BE2C (cell line): ENCODE measurements around the gene HOXA7.

ENCODE experiments used
- DNase-seq: peaks from one replicate; pipeline ENCODE4 v3.0.0-alpha.2; 2020
- H3K27me3 ChIP-seq: fragments of 250-450 bp; sonication (Bioruptor Pico); 2 replicates; pipeline ENCODE4 v1.5.1; 2020; ENCODE audit warnings: mild to moderate bottlenecking
- H3K36me3 ChIP-seq: fragments of 250-450 bp; sonication (Bioruptor Pico); 2 replicates; pipeline ENCODE4 v1.5.1; 2020; ENCODE audit warnings: mild to moderate bottlenecking
- H3K4me1 ChIP-seq: fragments of 250-450 bp; sonication (Bioruptor Pico); 2 replicates; pipeline ENCODE4 v1.5.1; 2020
- H3K4me3 ChIP-seq: 2 replicates; pipeline ENCODE4 v1.5.1; 2011; ENCODE audit warnings: low read depth, low read length
- H3K9me3 ChIP-seq: fragments of 250-450 bp; sonication (Bioruptor Pico); 2 replicates; pipeline ENCODE4 v1.5.1; 2020
- CTCF ChIP-seq: IDR thresholded peaks from 2 replicates; pipeline ENCODE4 v1.5.1; 2012; ENCODE audit warnings: mild to moderate bottlenecking, low read depth, low read length

The HOXA7 gene

GRCh38 chr7:27182285-27182841 is 25.9 kb upstream of the HOXA7 start:
- Histone ChIP-seq H3K4me1 (no peaks in the 10 kb centered on the region), H3K9me3 (no peaks in the 10 kb centered on the region), H3K4me3 (no peak overlapping the region), H3K36me3 (no peaks in the 10 kb centered on the region), H3K27me3 (peaks cover 98% of the 10 kb centered on the region)
- TF ChIP-seq CTCF = no peak
- DNase-seq = no peak

- H3K36me3 ChIP-seq = no peaks in the 10 kb centered on the region
- H3K27me3 ChIP-seq = peaks cover 98% of the 10 kb centered on the region
- no peaks in the 10 kb centered on the region for H3K9me3 ChIP-seq
- TF ChIP-seq CTCF = no peak
- no peaks in the 10 kb centered on the region for H3K4me1 ChIP-seq
- no peak overlapping the region for H3K4me3 ChIP-seq
- no peak for DNase-seq
Observed at GRCh38 chr7:27181795-27182275, 25.4 kb upstream of the HOXA7 start.

GRCh38 chr7:27180431-27181420 is 24.3 kb upstream of the HOXA7 start:
- H3K4me3 ChIP-seq = no peak overlapping the region
- no peaks in the 10 kb centered on the region for H3K4me1 ChIP-seq
- no peaks in the 10 kb centered on the region for H3K36me3 ChIP-seq
- DNase-seq = no peak
- no peak for TF ChIP-seq CTCF
- H3K27me3 ChIP-seq = peaks cover 98% of the 10 kb centered on the region
- no peaks in the 10 kb centered on the region for H3K9me3 ChIP-seq

- Histone ChIP-seq H3K4me3 (no peak overlapping the region), H3K27me3 (peaks cover 98% of the 10 kb centered on the region), H3K36me3 (no peaks in the 10 kb centered on the region), H3K4me1 (no peaks in the 10 kb centered on the region), H3K9me3 (no peaks in the 10 kb centered on the region)
- DNase-seq = peak; percentile 70
- TF ChIP-seq CTCF = peak; percentile 84
Observed at GRCh38 chr7:27179503-27180430, 23.3 kb upstream of the HOXA7 start.

- Histone ChIP-seq H3K27me3 (peaks cover 98% of the 10 kb centered on the region), H3K4me3 (no peak overlapping the region), H3K4me1 (no peaks in the 10 kb centered on the region), H3K36me3 (no peaks in the 10 kb centered on the region), H3K9me3 (no peaks in the 10 kb centered on the region)
- no peak for DNase-seq
- TF ChIP-seq CTCF = no peak
Observed at GRCh38 chr7:27179030-27179429, 22.6 kb upstream of the HOXA7 start.
